Stomach (tissue), 9 donors: ENCODE measurements around the gene USP48. TPM values are rescaled to one million over a fixed set of nuclear protein-coding genes. Genes with fewer than 3 reads are reported as not detected.
A peak's percentile ranks its signal among the peaks of the same experiment; 100 is the strongest.

Source experiments
- DNase-seq, 2 donors: peaks; one replicate each; pipeline versions ENCODE4 v3.0.0 to v3.0.0-alpha.2; 2013 to 2019
- H3K27ac ChIP-seq, 5 donors: fragments of 200-600 bp in 4 of 5; sonication (generic) in 4 of 5; one replicate each; pipeline ENCODE4 v1.5.1; 2013 to 2019; ENCODE audit warnings: mild to moderate bottlenecking in 1 of 5, moderate library complexity in 1 of 5
- H3K27me3 ChIP-seq, 3 donors: fragments of 200-600 bp; sonication (generic); one replicate each; pipeline ENCODE4 v1.5.1; 2017 to 2019; ENCODE audit warnings: mixed run types in 1 of 3
- H3K36me3 ChIP-seq, 4 donors: fragments of 200-600 bp; sonication (generic); 1 replicate in 3 of 4; 2 replicates in 1 of 4; pipeline ENCODE4 v1.5.1; 2016 to 2019
- H3K4me1 ChIP-seq, 4 donors: fragments of 200-600 bp; sonication (generic); one replicate each; pipeline ENCODE4 v1.5.1; 2016 to 2019
- H3K4me3 ChIP-seq, 4 donors: fragments of 200-600 bp; sonication (generic) in 3 of 4; one replicate each; pipeline ENCODE4 v1.5.1; 2016 to 2019; ENCODE audit warnings: mild to moderate bottlenecking in 1 of 4
- H3K9me3 ChIP-seq, 4 donors: fragments of 200-600 bp; sonication (generic); one replicate each; pipeline ENCODE4 v1.5.1; 2016 to 2019
- EP300 ChIP-seq: sonication (generic); formaldehyde crosslinking; IDR thresholded peaks from one replicate; pipeline ENCODE4 v1.6.1; 2017; ENCODE audit warnings: antibody characterized with exemption
- POLR2A ChIP-seq, 4 donors: fragments of 450-650 bp; IDR thresholded peaks; one replicate each; pipeline ENCODE4 v1.6.1; 2016; ENCODE audit warnings: antibody characterized with exemption in 4 of 4, control low read depth in 2 of 4, mild to moderate bottlenecking in 1 of 4, moderate library complexity in 1 of 4
- POLR2AphosphoS5 ChIP-seq, 3 donors: sonication (generic); formaldehyde crosslinking; IDR thresholded peaks; one replicate each; pipeline ENCODE4 v1.6.1; 2016; ENCODE audit warnings: antibody characterized with exemption in 3 of 3
- WGBS, 5 donors: extraction: QIAGEN DNeasy Blood & Tissue Kit in 3 of 5; methylation state at CpG; one replicate each; pipeline versions ENCODE4 v1.1.5 to v1.1.7; 2013 to 2018; 5-methylcytosine and 5-hydroxymethylcytosine counted together
- intact Hi-C: fragments of 100-400 bp; cut with DNase I; formaldehyde crosslinking; loops from one replicate; pipeline ENCODE4 v1.15.1; 2023; ENCODE audit warnings: low total_unique reads
- polyA plus RNA-seq, 3 donors: library from polyadenylated mRNA; stranded (reverse); fragments of 200-250 nt; gene quantifications; one replicate each; pipeline ENCODE4 v1.2.3, GENCODE V29; 2013
- total RNA-seq, 5 donors: library from RNA; depleted of rRNA; stranded (reverse); fragments of >200 nt; gene quantifications; one replicate each; pipeline versions ENCODE4 v1.1.0 to v1.2.3, GENCODE V29; 2014 to 2016
- TF ChIP-seq, protein P1 (sequence below), 7 experiments: fragments of 450-650 bp in 4 of 7; fragments of 200-600 bp in 3 of 7; sonication (generic) in 3 of 7; IDR thresholded peaks; one replicate each; pipeline ENCODE4 v1.5.1; 2016 to 2019; ENCODE audit warnings: antibody characterized with exemption in 7 of 7, control low read depth in 2 of 7, mild to moderate bottlenecking in 1 of 7
- donor health status: healthy with polysubstance abuse.
- donor health status: Bipolar disorder and iron deficiency.
- donor health status: healthy.

The USP48 gene
- total and polyA plus RNA-seq, 8 donors: 12.7 to 144 (median 78.7) TPM

- Histone ChIP-seq H3K4me3 (no peak overlapping the region), H3K27ac (no peak overlapping the region), H3K4me1 (peaks cover 0 to 36% (median 17%) of the 10 kb centered on the region in 4 donors), H3K36me3 (no peaks in the 10 kb centered on the region), H3K27me3 (peaks cover 0 to 20% (median 9%) of the 10 kb centered on the region in 3 donors), H3K9me3 (no peaks in the 10 kb centered on the region)
- DNase-seq: no peak
- TF ChIP-seq POLR2A (IDR thresholded peaks at IDR 0.05) (no peak), EP300 (no peak), POLR2AphosphoS5 (IDR thresholded peaks at IDR 0.05) (no peak)
- TF ChIP-seq, protein P1, sequence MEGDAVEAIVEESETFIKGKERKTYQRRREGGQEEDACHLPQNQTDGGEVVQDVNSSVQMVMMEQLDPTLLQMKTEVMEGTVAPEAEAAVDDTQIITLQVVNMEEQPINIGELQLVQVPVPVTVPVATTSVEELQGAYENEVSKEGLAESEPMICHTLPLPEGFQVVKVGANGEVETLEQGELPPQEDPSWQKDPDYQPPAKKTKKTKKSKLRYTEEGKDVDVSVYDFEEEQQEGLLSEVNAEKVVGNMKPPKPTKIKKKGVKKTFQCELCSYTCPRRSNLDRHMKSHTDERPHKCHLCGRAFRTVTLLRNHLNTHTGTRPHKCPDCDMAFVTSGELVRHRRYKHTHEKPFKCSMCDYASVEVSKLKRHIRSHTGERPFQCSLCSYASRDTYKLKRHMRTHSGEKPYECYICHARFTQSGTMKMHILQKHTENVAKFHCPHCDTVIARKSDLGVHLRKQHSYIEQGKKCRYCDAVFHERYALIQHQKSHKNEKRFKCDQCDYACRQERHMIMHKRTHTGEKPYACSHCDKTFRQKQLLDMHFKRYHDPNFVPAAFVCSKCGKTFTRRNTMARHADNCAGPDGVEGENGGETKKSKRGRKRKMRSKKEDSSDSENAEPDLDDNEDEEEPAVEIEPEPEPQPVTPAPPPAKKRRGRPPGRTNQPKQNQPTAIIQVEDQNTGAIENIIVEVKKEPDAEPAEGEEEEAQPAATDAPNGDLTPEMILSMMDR (IDR thresholded peaks at IDR 0.05): no peak
- intact Hi-C loops: no loop called here
- WGBS, 5 donors: 86 to 99% (median 96%) methylated on average over 3 of the region's 3 CpGs
Measured at GRCh38 chr1:21813542-21813941, 30.6 kb upstream of the USP48 start.

DNA sequence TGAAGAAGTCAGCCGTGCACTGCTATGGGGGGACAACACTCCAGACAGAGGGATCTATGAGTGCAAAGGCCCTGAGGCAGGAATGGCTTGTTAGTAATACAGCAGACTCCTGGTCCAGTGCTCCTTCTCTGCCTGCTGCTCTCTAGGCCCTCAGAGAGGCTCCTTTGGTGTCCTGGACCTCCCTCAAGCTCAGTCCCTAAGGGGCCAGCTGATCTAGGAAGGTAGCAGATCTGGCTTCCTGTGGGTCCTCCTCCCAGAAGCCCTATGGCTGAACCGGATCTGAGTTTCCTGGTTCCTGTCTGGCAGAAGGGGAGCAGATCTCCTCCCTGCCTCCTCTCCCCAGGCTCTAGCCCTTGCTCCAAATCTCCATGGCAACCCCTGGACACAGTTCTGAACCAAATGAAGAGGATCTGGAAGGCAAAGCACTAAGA lies 28.9 kb upstream of the USP48 start, which contains the start of gene LDLRAD2:
LDLRAD2 (plus strand) TSS at position 391 of the 431 bp plus-strand sequence. CDS start 187 bp downstream, outside the sequence.
- no peak within 1 kb of the TSS for H3K4me3 ChIP-seq
- intact Hi-C loops: no loop called here
- peak in 1 of 2 donors; percentile 64 for DNase-seq
- H3K27me3 ChIP-seq: peaks cover 0 to 20% (median 9%) of the 10 kb centered on the region in 3 donors
- H3K4me1 ChIP-seq: peaks cover 0 to 32% (median 17%) of the 10 kb centered on the region in 4 donors
- 47 to 63% (median 57%) methylated on average over 2 of the region's 2 CpGs for WGBS, 5 donors
- H3K27ac ChIP-seq: no peak within 1 kb of the TSS
- H3K36me3 ChIP-seq: no peaks in the 10 kb centered on the region
- H3K9me3 ChIP-seq: no peaks in the 10 kb centered on the region
- TF ChIP-seq EP300 (no peak), POLR2AphosphoS5 (IDR thresholded peaks at IDR 0.05) (no peak), POLR2A (IDR thresholded peaks at IDR 0.05) (no peak)
- TF ChIP-seq, protein P1 (IDR thresholded peaks at IDR 0.05): no peak

DNA sequence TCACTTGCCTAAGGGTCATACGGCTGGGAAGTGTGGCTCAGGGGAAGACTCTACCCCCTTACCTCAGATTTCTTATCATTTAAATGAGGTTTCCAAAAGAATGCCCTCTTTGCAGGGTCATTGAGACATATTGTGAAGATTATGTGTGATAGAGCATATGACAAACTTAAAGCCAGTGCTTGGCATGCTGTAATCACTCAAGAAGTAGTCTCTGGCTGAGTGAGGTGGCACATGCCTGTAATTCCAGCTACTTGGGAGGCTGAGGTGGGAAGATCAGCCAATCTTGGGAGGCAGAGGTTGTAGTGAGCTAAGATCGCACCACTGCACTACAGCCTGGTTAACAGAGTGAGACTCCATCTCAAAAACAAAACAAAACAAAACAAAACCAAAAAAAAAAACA lies 21.6 kb upstream of the USP48 start:
- Histone ChIP-seq H3K4me1 (no peaks in the 10 kb centered on the region), H3K27ac (no peak overlapping the region), H3K4me3 (no peak overlapping the region), H3K27me3 (no peaks in the 10 kb centered on the region), H3K36me3 (no peaks in the 10 kb centered on the region), H3K9me3 (no peaks in the 10 kb centered on the region)
- no peak for DNase-seq
- intact Hi-C loops: no loop called here
- 77 to 83% (median 77%) methylated on average over 2 of the region's 2 CpGs for WGBS, 5 donors
- no peak for TF ChIP-seq POLR2A (IDR thresholded peaks at IDR 0.05)
- TF ChIP-seq, protein P1 (IDR thresholded peaks at IDR 0.05): no peak
- no peak for TF ChIP-seq EP300
- TF ChIP-seq POLR2AphosphoS5 (IDR thresholded peaks at IDR 0.05): no peak

DNA sequence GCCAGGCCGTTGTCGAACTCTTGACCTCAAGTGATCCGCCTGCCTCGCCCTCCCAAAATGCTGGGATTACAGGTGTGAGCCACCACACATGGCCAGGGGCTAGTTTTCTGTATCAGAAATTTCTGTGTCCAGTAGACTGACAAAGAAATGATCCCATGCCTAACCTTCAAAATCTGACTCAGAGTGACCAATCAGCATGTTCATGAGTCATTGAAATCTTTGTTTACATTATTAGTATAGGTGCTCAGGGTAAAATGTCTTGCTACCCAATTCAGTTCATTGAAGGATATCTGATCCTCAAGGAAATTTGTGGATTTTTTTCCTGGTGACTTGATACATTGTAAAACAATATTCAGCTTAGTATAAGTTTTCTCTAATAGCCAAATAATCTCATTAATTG lies 18.2 kb upstream of the USP48 start:
- TF ChIP-seq POLR2AphosphoS5 (IDR thresholded peaks at IDR 0.05): no peak
- TF ChIP-seq POLR2A (IDR thresholded peaks at IDR 0.05): no peak
- TF ChIP-seq, protein P1 (IDR thresholded peaks at IDR 0.05): no peak
- no peak for TF ChIP-seq EP300
- H3K4me3 ChIP-seq: no peak overlapping the region
- WGBS, 5 donors: 93 to 97% (median 96%) methylated on average over 4 of the region's 4 CpGs
- no peak overlapping the region for H3K27ac ChIP-seq
- intact Hi-C loops: no loop called here
- no peaks in the 10 kb centered on the region for H3K27me3 ChIP-seq
- no peaks in the 10 kb centered on the region for H3K36me3 ChIP-seq
- DNase-seq: no peak
- H3K9me3 ChIP-seq: no peaks in the 10 kb centered on the region
- H3K4me1 ChIP-seq: no peaks in the 10 kb centered on the region
